GM12875 (cell line): ENCODE measurements around the gene IPO8.
"Not testable (repeated sequence)": the region's sequence is repeated elsewhere in the genome, so short reads cannot be mapped to it uniquely, and the experiment has no call there.

Experiments used
- H3K4me3 ChIP-seq: one replicate; pipeline ENCODE4 v1.5.1; 2011; ENCODE audit warnings: low read depth, low read length, control low read depth
- CTCF ChIP-seq: IDR thresholded peaks from 2 replicates; pipeline ENCODE4 v1.5.1; 2011; ENCODE audit warnings: low read depth, mild to moderate bottlenecking, control low read depth, inconsistent platforms, low read length, moderate library complexity, borderline replicate concordance; ENCODE audit not compliant: insufficient read depth

IPO8 gene

DNA sequence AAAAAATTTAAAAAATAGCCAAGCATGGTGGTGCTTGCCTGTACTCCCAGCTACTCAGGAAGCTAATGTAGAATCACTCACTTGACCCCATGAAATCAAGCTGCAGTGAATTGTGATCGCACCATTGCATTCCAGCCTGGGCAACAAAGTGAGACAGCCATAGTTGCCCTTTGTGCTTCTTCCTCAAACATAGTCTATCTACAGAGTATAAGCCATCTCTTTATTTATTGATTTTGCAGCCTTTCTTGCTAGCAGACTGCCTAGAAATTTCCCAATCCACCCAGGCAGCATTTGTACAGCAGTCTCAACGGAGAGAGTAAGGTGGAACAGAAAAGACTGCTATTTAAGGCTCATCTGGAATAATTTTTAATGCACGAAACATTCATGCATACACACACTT is 68.8 kb downstream of the IPO8 start:
- no peak overlapping the region for H3K4me3 ChIP-seq
- TF ChIP-seq CTCF: no peak

DNA sequence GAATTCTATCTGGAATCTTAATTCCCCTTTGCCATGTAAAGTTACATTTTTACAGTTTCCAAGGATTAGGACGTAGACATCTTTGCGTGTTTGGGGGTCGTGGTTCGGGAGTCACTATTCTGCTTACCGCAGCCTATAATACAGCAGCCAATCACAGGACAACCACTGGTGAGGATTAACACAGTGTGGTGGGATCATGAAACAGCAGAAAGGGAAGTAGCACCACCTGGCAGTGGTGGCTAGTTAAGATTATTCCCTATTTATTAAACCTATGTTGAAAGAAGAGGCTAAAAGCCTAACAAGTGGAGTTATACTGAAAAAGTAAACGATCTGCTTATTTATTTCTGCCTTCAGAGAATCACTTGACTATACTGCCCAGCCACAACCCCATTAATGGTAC is 71.7 kb downstream of the IPO8 start:
- no peak overlapping the region for H3K4me3 ChIP-seq
- no peak for TF ChIP-seq CTCF

DNA sequence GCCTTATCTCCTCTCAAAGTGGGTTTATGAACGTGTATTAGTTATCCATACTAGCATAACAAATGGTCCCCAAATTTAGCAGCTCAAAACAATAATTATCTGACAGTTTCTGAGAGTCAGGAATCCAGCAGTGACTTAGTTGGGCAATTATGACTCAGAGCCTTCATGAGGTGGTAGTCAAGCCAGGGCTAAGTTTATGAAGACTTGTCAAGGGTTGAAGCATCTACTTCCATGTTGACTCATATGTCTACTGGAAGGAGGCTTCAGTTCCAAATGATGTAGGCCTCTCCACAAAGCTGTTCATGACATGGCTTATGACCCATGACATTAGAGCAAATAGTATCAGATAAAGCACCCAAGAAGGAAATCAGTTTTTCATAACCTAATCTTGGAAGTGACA is 73.2 kb downstream of the IPO8 start:
- no peak overlapping the region for H3K4me3 ChIP-seq

GRCh38 chr12:30621663-30622241 is 73.9 kb downstream of the IPO8 start:
- H3K4me3 ChIP-seq: not testable (repeated sequence)

More for the DNA sequence above, 73.2 kb downstream of the IPO8 start:
- no peak for TF ChIP-seq CTCF

DNA sequence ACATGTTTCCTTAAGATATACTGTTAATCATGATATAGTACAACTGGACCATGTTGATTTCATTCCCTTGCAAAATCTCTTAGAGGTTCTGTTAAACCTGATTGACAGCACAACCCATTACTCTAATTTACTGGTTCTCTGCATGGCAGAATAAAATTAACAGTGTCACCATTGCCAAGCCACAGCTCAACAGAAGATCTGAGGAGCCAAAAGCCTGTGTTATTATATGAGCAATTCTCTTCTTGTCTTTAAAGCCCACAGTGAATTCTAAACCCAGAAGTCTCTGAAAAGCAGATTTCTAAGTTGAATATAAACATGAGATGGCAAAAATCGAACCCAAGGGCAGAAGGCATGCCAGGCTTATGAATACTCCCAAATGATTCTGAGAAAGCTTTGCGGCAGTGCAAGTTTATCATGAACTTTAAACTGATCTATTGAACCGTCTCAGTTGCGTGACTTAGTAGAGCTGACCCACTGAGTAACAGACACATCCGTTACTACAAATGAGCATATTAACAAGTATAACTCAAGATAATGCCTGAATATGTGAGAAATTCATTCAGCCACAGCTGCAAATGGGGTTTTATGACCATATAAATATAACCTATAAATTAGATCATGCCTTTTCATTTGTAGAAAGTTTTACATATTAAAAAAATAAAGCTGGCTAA is 78.2 kb downstream of the IPO8 start:
- no peak overlapping the region for H3K4me3 ChIP-seq
- no peak for TF ChIP-seq CTCF

DNA sequence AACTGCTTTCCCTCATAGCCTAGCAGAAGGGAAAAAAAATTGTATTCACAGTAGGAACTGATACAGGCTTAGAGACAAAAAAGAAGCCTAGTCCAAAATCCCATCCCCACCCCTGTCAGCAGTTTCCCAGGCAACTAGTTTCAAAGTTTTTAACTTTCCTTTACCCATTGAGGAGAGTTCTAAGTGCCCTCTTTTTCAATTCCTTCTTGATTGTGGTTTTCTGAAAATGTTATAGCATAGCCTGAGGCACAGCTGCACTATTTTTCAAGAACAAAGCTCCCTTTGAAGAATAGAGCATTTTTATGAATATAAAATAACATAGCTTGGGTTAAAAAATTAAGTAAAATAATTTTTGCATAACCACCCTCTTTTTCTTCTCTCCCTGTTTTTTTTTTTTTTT is 81.6 kb downstream of the IPO8 start:
- TF ChIP-seq CTCF: no peak
- no peak overlapping the region for H3K4me3 ChIP-seq

DNA sequence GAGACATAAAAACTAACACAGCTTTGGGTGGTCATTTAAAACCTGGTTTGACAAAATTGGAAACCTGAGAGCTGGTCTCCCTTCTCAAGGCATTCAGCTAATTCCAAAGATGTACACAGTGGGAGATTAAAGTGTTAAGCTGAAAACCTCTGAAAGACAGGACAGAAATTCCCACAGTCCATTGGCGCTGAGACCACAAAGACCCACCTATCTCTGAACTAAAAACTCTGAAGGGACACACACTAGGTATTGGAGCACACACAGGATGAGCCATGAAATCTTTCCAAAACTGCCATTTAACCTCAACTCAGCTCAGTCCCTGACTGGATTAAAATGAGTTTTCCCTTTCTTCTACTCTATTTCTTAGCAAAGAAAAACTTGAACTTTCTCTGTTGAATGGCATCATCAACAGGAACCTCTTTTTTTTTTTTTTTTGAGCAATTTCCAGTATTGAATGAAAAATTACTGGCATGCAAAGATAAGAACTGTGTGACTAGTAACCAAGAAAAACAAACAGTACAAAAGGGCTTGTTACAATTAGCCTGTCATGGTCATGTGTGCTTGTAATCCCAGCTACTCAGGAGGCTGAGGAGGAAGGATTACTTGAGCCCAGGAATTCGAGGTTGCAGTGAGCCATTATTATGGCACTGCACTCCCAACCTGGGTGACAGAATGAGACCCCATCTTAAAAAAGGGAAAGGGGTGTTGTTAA is 82.4 kb downstream of the IPO8 start:
- no peak for TF ChIP-seq CTCF
- no peak overlapping the region for H3K4me3 ChIP-seq
